C4-2B (cell line): ENCODE results near the gene CLDN11.

ENCODE experiments used
- ZFX ChIP-seq: fragments of 450-650 bp; IDR thresholded peaks from 2 replicates; pipeline ENCODE4 v1.6.1; 2017
- TF ChIP-seq, protein P1 (sequence below): fragments of 450-650 bp; conservative IDR thresholded peaks from 2 replicates; pipeline ENCODE4 v1.5.1; 2017; ENCODE audit warnings: mild to moderate bottlenecking

- TF ChIP-seq, protein P1, sequence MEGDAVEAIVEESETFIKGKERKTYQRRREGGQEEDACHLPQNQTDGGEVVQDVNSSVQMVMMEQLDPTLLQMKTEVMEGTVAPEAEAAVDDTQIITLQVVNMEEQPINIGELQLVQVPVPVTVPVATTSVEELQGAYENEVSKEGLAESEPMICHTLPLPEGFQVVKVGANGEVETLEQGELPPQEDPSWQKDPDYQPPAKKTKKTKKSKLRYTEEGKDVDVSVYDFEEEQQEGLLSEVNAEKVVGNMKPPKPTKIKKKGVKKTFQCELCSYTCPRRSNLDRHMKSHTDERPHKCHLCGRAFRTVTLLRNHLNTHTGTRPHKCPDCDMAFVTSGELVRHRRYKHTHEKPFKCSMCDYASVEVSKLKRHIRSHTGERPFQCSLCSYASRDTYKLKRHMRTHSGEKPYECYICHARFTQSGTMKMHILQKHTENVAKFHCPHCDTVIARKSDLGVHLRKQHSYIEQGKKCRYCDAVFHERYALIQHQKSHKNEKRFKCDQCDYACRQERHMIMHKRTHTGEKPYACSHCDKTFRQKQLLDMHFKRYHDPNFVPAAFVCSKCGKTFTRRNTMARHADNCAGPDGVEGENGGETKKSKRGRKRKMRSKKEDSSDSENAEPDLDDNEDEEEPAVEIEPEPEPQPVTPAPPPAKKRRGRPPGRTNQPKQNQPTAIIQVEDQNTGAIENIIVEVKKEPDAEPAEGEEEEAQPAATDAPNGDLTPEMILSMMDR, result no peak
- TF ChIP-seq ZFX, result no peak
These were observed 46.3 kb upstream of the CLDN11 start for GRCh38 chr3:170372190-170372879.
